ENCODE results near the gene MTCL1.

- TF ChIP-seq CTCF (IDR thresholded peaks at IDR 0.05) (no peak), POLR2A (IDR thresholded peaks at IDR 0.05) (no peak)
Measured at GRCh38 chr18:8757396-8757997, 52.1 kb downstream of the MTCL1 start.

Data from right lobe of liver (tissue), 4 donors.